ENCODE data around the gene ROGDI. TPM values are rescaled to one million over a fixed set of nuclear protein-coding genes. Genes with fewer than 3 reads are reported as not detected.

The ROGDI gene
- total and polyA plus RNA-seq, 2 of the 13 experiments (the other 11 are each of a cell fraction or from before 2014, with no cell fraction given), result 19.2 to 42.1 TPM

- TF ChIP-seq BCL6 (CRISPR knock-in tag; IDR thresholded peaks at IDR 0.05), result peak; percentile 42
- TF ChIP-seq ZNF782 (CRISPR knock-in tag; IDR thresholded peaks at IDR 0.05; ENCODE audit: borderline replicate concordance), result no peak
- no peak for TF ChIP-seq ZSCAN5A (CRISPR knock-in tag; IDR thresholded peaks at IDR 0.05; ENCODE audit: borderline replicate concordance)
- TF ChIP-seq FOXA1 (IDR thresholded peaks at IDR 0.05), result no peak
- peak; percentile 53; the same call in 1 of the 2 replicates for TF ChIP-seq FOXA1 (CRISPR knock-in tag; IDR thresholded peaks at IDR 0.05)
- 0 out of 2 replicates have a peak, but pooled peaks have one; percentile 20 for TF ChIP-seq TFAP4 (IDR thresholded peaks at IDR 0.05; ENCODE audit: borderline replicate concordance, low read depth)
- TF ChIP-seq ZNF713 (CRISPR knock-in tag; IDR thresholded peaks at IDR 0.05), result no peak
- peak; percentile 28 for TF ChIP-seq MNT (IDR thresholded peaks at IDR 0.05)
- 0 out of 2 replicates have a peak, but pooled peaks have one; percentile 43 for TF ChIP-seq NFKBIZ (CRISPR knock-in tag; IDR thresholded peaks at IDR 0.05)
- 0 out of 2 replicates have a peak, but pooled peaks have one; percentile 38 for TF ChIP-seq ZNF605 (CRISPR knock-in tag; IDR thresholded peaks at IDR 0.05)
- no peak for TF ChIP-seq SOX5 (CRISPR knock-in tag; IDR thresholded peaks at IDR 0.05; ENCODE audit: borderline replicate concordance)
- TF ChIP-seq MTA3 (CRISPR knock-in tag; IDR thresholded peaks at IDR 0.05), result no peak
- no peak for TF ChIP-seq FOXP1 (IDR thresholded peaks at IDR 0.05)
- peak; percentile 5; the same call in 1 of the 2 replicates for TF ChIP-seq FOXP1 (CRISPR knock-in tag; IDR thresholded peaks at IDR 0.05)
- peak; percentile 37; the same call in 1 of the 2 replicates for TF ChIP-seq TBX2 (CRISPR knock-in tag; IDR thresholded peaks at IDR 0.05; ENCODE audit: borderline replicate concordance)
- no peak for TF ChIP-seq SCMH1 (CRISPR knock-in tag; IDR thresholded peaks at IDR 0.05; ENCODE audit: borderline replicate concordance)
These were observed 13.9 kb downstream of the ROGDI start (continued) for GRCh38 chr16:4788489-4788889.
